HCT116 (cell line): Measurements from ENCODE around the gene C1QTNF2. TPM values are rescaled to one million over a fixed set of nuclear protein-coding genes. Genes with fewer than 3 reads are reported as not detected.

Experiments used
- ATAC-seq: fragments of 200-7000 bp; cut with Tn5 transposase; 2 replicates; pipeline ENCODE4 v1.9.1; 2020; ENCODE audit warnings: mild to moderate bottlenecking, moderate library complexity
- BruUV-seq: library from RNA; stranded (reverse); fragments of 400-500 nt; replicated peaks from 2 replicates; lab custom pipeline; 2021; lab: Mats Ljungman, UMichigan
- CTCF ChIA-PET: fragments of 300-600 bp; sonication (Branson Sonifier 250); formaldehyde crosslinking; loops from one replicate; lab custom pipeline; 2021; ENCODE audit warnings: antibody characterized with exemption; lab: Charles Lee
- POLR2A ChIA-PET: fragments of 300-600, 350-600 bp; sonication (Branson Sonifier 250); formaldehyde crosslinking; loops from one replicate; lab custom pipeline; 2021; ENCODE audit warnings: antibody characterized with exemption; lab: Charles Lee
- RAD21 ChIA-PET, 2 experiments: fragments of 300-600 bp; sonication (Branson Sonifier 250); formaldehyde crosslinking; loops; one replicate each; lab custom pipeline; 2023; ENCODE audit warnings: low total read pairs in 2 of 2; ENCODE audit not compliant: uncharacterized antibody in 2 of 2, unreplicated experiment in 2 of 2, low non-redundant PET in 1 of 2; lab: Charles Lee
- DNase-seq: peaks from one replicate; pipeline ENCODE4 v3.0.0-alpha.2; 2010; ENCODE audit warnings: low read depth, low spot score
- H2AFZ ChIP-seq: fragments of 200-600 bp; shearing (Covaris generic), sonication (generic); 2 replicates; pipeline ENCODE4 v1.6.1; 2017; ENCODE audit warnings: low read depth, mixed run types, mixed read lengths, antibody characterized with exemption, low read length; ENCODE audit not compliant: poor library complexity, severe bottlenecking
- H3K27ac ChIP-seq: 2 replicates; pipeline ENCODE4 v1.5.1; 2012; ENCODE audit warnings: low read depth, low read length
- H3K27me3 ChIP-seq: fragments of 200-600 bp; sonication (generic); 2 replicates; pipeline ENCODE4 v1.6.1; 2016; ENCODE audit warnings: mixed run types, low read length, mixed read lengths; ENCODE audit not compliant: insufficient read depth
- H3K36me3 ChIP-seq, 2 experiments: fragments of 200-500 bp in 1 of 2; fragments of 200-600 bp in 1 of 2; sonication (Bioruptor generic) in 1 of 2; sonication (generic) in 1 of 2; 2 replicates each; pipeline versions ENCODE4 v1.5.1 to v1.6.1; 2014 to 2016; ENCODE audit warnings: low read length in 2 of 2, inconsistent platforms in 1 of 2, mixed read lengths in 1 of 2, mixed run types in 1 of 2; ENCODE audit not compliant: insufficient read depth in 2 of 2, control insufficient read depth in 1 of 2
- H3K4me1 ChIP-seq, 2 experiments: fragments of 200-600 bp in 1 of 2; sonication (generic) in 1 of 2; 2 replicates each; pipeline versions ENCODE4 v1.5.1 to v1.6.1; 2012 to 2017; ENCODE audit warnings: low read length in 2 of 2, inconsistent platforms in 1 of 2, mild to moderate bottlenecking in 1 of 2, mixed read lengths in 1 of 2, mixed run types in 1 of 2, moderate library complexity in 1 of 2; ENCODE audit not compliant: insufficient read depth in 2 of 2, control insufficient read depth in 1 of 2
- H3K4me2 ChIP-seq: fragments of 200-600 bp; sonication (generic); 2 replicates; pipeline ENCODE4 v1.6.1; 2017; ENCODE audit warnings: mixed run types, low read length, mixed read lengths
- H3K4me3 ChIP-seq, 2 experiments: fragments of 200-600 bp in 1 of 2; sonication (generic) in 1 of 2; replicated peaks in 1 of 2; 2 replicates each; pipeline ENCODE4 v1.5.1; 2011 to 2016; ENCODE audit warnings: low read length in 2 of 2, control low read depth in 1 of 2, low read depth in 1 of 2, mild to moderate bottlenecking in 1 of 2, mixed read lengths in 1 of 2, mixed run types in 1 of 2
- H3K79me2 ChIP-seq: fragments of 200-600 bp; sonication (generic); 2 replicates; pipeline ENCODE4 v1.6.1; 2017; ENCODE audit warnings: mild to moderate bottlenecking, mixed run types, low read length, moderate library complexity, mixed read lengths; ENCODE audit not compliant: insufficient read depth
- H3K9ac ChIP-seq: fragments of 200-600 bp; sonication (generic); 2 replicates; pipeline ENCODE4 v1.6.1; 2016; ENCODE audit warnings: low read length, mixed read lengths
- H3K9me2 ChIP-seq: fragments of 200-600 bp; sonication (generic), shearing (Covaris generic); 2 replicates; pipeline ENCODE4 v1.6.1; 2017; ENCODE audit warnings: mixed run types, mild to moderate bottlenecking, moderate library complexity; ENCODE audit not compliant: insufficient read depth
- H3K9me3 ChIP-seq, 2 experiments: fragments of 200-500 bp in 1 of 2; fragments of 200-600 bp in 1 of 2; sonication (Bioruptor generic) in 1 of 2; sonication (generic) in 1 of 2; 2 replicates each; pipeline ENCODE4 v1.6.1; 2014 to 2017; ENCODE audit warnings: low read length in 2 of 2, mixed read lengths in 2 of 2, inconsistent platforms in 1 of 2, low read depth in 1 of 2, mild to moderate bottlenecking in 1 of 2, mixed run types in 1 of 2, moderate library complexity in 1 of 2; ENCODE audit not compliant: control insufficient read depth in 1 of 2, insufficient read depth in 1 of 2
- H4K20me1 ChIP-seq: fragments of 200-600 bp; sonication (generic), shearing (Covaris generic); 2 replicates; pipeline ENCODE4 v1.6.1; 2017; ENCODE audit warnings: mixed run types, mild to moderate bottlenecking, moderate library complexity; ENCODE audit not compliant: insufficient read depth
- CBX3 ChIP-seq: IDR thresholded peaks from 2 replicates; pipeline ENCODE4 v1.6.1; 2012; ENCODE audit warnings: low read depth
- CEBPB ChIP-seq: IDR thresholded peaks from 2 replicates; pipeline ENCODE4 v1.6.1; 2012; ENCODE audit warnings: low read depth
- EZH2 ChIP-seq: fragments of 200-600 bp; sonication (generic); IDR thresholded peaks from 2 replicates; pipeline ENCODE4 v1.6.1; 2017; ENCODE audit warnings: antibody characterized with exemption, mixed run types
- EZH2phosphoT487 ChIP-seq: fragments of 200-600 bp; IDR thresholded peaks from 2 replicates; pipeline ENCODE4 v1.6.1; 2018; ENCODE audit warnings: antibody characterized with exemption, borderline replicate concordance
- FOSL1 ChIP-seq: IDR thresholded peaks from 2 replicates; pipeline ENCODE4 v1.6.1; 2012; ENCODE audit warnings: low read depth
- JUND ChIP-seq: IDR thresholded peaks from 2 replicates; pipeline ENCODE4 v1.6.1; 2012
- POLR2A ChIP-seq: IDR thresholded peaks from 2 replicates; pipeline ENCODE4 v1.7.0; 2011; ENCODE audit warnings: borderline replicate concordance; ENCODE audit not compliant: insufficient read depth, insufficient read length; ENCODE audit errors: extremely low read depth
- POLR2AphosphoS5 ChIP-seq: IDR thresholded peaks from 2 replicates; pipeline ENCODE4 v1.6.1; 2011; ENCODE audit warnings: mild to moderate bottlenecking, low read depth, low read length, moderate library complexity
- RAD21 ChIP-seq: IDR thresholded peaks from 2 replicates; pipeline ENCODE4 v1.6.1; 2012; ENCODE audit warnings: low read depth, mild to moderate bottlenecking
- SIN3A ChIP-seq: IDR thresholded peaks from 2 replicates; pipeline ENCODE4 v1.6.1; 2012; ENCODE audit warnings: low read depth
- SP1 ChIP-seq: IDR thresholded peaks from 2 replicates; pipeline ENCODE4 v1.6.1; 2012; ENCODE audit warnings: low read depth
- SRF ChIP-seq: IDR thresholded peaks from 2 replicates; pipeline ENCODE4 v1.6.1; 2012; ENCODE audit warnings: low read depth
- TCF7L2 ChIP-seq: IDR thresholded peaks from 2 replicates; pipeline ENCODE4 v1.7.0; 2011; ENCODE audit warnings: borderline replicate concordance, inconsistent platforms; ENCODE audit not compliant: insufficient read depth, insufficient read length; ENCODE audit errors: extremely low read depth
- ZFX ChIP-seq: fragments of 450-650 bp; IDR thresholded peaks from 2 replicates; pipeline ENCODE4 v1.6.1; 2017
- intact Hi-C: fragments of 100-400 bp; cut with micrococcal nuclease; formaldehyde crosslinking; loops from 2 replicates; pipeline ENCODE4 v1.10.0; 2022
- total RNA-seq: library from RNA; stranded (reverse); gene quantifications from one replicate; pipeline ENCODE4 v1.2.1, GENCODE V29; 2021; ENCODE audit not compliant: unreplicated experiment
- TF ChIP-seq, protein P1 (sequence below), 3 experiments: fragments of 200-600 bp in 1 of 3; sonication (generic) in 1 of 3; IDR thresholded peaks in 2 of 3; conservative IDR thresholded peaks in 1 of 3; 2 replicates each; pipeline ENCODE4 v1.5.1; 2012 to 2017; ENCODE audit warnings: low read depth in 2 of 3, low read length in 2 of 3, antibody characterized with exemption in 1 of 3, borderline replicate concordance in 1 of 3, control low read depth in 1 of 3, mild to moderate bottlenecking in 1 of 3, mixed read lengths in 1 of 3, mixed run types in 1 of 3, moderate library complexity in 1 of 3; ENCODE audit not compliant: insufficient read depth in 1 of 3
- TF ChIP-seq, protein P2 (sequence below): IDR thresholded peaks from 2 replicates; pipeline ENCODE4 v1.6.1; 2011; ENCODE audit warnings: mild to moderate bottlenecking, low read length, moderate library complexity; ENCODE audit not compliant: insufficient replicate concordance; ENCODE audit errors: extremely low read depth
- TF ChIP-seq, protein P3 (sequence below): IDR thresholded peaks from 2 replicates; pipeline ENCODE4 v1.6.1; 2012; ENCODE audit warnings: low read depth
- TF ChIP-seq, protein P4 (sequence below): IDR thresholded peaks from 2 replicates; pipeline ENCODE4 v1.6.1; 2012
- TF ChIP-seq, protein P5 (sequence below): IDR thresholded peaks from 2 replicates; pipeline ENCODE4 v1.6.1; 2012

C1QTNF2 gene
- total RNA-seq, 1 experiment from 2014 or later, result 0.15 TPM

DNA sequence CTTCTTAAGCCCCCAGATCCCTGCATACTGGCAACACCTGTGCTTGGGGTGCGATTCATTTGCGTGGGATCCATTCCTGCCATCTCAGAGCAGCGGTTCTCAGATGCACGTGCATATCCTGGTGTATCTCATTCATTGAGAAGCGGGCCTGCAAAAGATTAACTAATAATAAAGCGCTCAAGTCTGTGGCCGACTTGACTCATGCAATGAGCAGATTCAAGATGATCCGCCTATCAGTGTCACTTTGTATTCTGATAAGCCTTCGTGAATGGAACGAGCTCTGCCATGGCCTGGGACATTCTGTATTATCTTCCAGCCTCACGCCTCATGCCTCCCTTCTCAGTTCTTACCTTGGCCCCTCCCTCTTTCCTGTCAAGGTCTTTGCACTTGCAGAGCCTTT, 22.3 kb downstream of the C1QTNF2 start:
- intact Hi-C loops, result no loop called here
- RAD21 ChIA-PET, result no interaction called here
- POLR2A ChIA-PET, result no interaction called here

More for the DNA sequence above, 22.3 kb downstream of the C1QTNF2 start:
- H3K27me3 ChIP-seq, result no peaks in the 10 kb centered on the region
- no peak overlapping the region for H3K9ac ChIP-seq
- H4K20me1 ChIP-seq, result no peaks in the 10 kb centered on the region
- ATAC-seq (no peak), DNase-seq (no peak)
- H3K27ac ChIP-seq, result no peak overlapping the region
- no peak overlapping the region for H2AFZ ChIP-seq
- H3K36me3 ChIP-seq, result no peaks in the 10 kb centered on the region
- H3K79me2 ChIP-seq, result no peaks in the 10 kb centered on the region
- BruUV-seq, result no TSS peak
- TF ChIP-seq, protein P1, sequence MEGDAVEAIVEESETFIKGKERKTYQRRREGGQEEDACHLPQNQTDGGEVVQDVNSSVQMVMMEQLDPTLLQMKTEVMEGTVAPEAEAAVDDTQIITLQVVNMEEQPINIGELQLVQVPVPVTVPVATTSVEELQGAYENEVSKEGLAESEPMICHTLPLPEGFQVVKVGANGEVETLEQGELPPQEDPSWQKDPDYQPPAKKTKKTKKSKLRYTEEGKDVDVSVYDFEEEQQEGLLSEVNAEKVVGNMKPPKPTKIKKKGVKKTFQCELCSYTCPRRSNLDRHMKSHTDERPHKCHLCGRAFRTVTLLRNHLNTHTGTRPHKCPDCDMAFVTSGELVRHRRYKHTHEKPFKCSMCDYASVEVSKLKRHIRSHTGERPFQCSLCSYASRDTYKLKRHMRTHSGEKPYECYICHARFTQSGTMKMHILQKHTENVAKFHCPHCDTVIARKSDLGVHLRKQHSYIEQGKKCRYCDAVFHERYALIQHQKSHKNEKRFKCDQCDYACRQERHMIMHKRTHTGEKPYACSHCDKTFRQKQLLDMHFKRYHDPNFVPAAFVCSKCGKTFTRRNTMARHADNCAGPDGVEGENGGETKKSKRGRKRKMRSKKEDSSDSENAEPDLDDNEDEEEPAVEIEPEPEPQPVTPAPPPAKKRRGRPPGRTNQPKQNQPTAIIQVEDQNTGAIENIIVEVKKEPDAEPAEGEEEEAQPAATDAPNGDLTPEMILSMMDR (IDR thresholded peaks at IDR 0.05 in 2 of 3, conservative IDR thresholded peaks at IDR 0.05 in 1 of 3; ENCODE audit: borderline replicate concordance in 1 of 3, insufficient read depth in 1 of 3, low read depth in 2 of 3, low read length in 2 of 3), result no peak
- no peak for TF ChIP-seq TCF7L2
- TF ChIP-seq CBX3, result no peak
- TF ChIP-seq JUND, result no peak
- no peak for TF ChIP-seq EZH2phosphoT487
- TF ChIP-seq SIN3A, result no peak
- TF ChIP-seq CEBPB, result no peak
- no peak for TF ChIP-seq POLR2AphosphoS5
- TF ChIP-seq SP1, result no peak
- TF ChIP-seq, protein P2, sequence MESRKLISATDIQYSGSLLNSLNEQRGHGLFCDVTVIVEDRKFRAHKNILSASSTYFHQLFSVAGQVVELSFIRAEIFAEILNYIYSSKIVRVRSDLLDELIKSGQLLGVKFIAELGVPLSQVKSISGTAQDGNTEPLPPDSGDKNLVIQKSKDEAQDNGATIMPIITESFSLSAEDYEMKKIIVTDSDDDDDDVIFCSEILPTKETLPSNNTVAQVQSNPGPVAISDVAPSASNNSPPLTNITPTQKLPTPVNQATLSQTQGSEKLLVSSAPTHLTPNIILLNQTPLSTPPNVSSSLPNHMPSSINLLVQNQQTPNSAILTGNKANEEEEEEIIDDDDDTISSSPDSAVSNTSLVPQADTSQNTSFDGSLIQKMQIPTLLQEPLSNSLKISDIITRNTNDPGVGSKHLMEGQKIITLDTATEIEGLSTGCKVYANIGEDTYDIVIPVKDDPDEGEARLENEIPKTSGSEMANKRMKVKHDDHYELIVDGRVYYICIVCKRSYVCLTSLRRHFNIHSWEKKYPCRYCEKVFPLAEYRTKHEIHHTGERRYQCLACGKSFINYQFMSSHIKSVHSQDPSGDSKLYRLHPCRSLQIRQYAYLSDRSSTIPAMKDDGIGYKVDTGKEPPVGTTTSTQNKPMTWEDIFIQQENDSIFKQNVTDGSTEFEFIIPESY, result no peak
- TF ChIP-seq EZH2, result no peak
- no peak for TF ChIP-seq RAD21
- no peak for TF ChIP-seq ZFX
- no peak for TF ChIP-seq FOSL1
- TF ChIP-seq, protein P3, sequence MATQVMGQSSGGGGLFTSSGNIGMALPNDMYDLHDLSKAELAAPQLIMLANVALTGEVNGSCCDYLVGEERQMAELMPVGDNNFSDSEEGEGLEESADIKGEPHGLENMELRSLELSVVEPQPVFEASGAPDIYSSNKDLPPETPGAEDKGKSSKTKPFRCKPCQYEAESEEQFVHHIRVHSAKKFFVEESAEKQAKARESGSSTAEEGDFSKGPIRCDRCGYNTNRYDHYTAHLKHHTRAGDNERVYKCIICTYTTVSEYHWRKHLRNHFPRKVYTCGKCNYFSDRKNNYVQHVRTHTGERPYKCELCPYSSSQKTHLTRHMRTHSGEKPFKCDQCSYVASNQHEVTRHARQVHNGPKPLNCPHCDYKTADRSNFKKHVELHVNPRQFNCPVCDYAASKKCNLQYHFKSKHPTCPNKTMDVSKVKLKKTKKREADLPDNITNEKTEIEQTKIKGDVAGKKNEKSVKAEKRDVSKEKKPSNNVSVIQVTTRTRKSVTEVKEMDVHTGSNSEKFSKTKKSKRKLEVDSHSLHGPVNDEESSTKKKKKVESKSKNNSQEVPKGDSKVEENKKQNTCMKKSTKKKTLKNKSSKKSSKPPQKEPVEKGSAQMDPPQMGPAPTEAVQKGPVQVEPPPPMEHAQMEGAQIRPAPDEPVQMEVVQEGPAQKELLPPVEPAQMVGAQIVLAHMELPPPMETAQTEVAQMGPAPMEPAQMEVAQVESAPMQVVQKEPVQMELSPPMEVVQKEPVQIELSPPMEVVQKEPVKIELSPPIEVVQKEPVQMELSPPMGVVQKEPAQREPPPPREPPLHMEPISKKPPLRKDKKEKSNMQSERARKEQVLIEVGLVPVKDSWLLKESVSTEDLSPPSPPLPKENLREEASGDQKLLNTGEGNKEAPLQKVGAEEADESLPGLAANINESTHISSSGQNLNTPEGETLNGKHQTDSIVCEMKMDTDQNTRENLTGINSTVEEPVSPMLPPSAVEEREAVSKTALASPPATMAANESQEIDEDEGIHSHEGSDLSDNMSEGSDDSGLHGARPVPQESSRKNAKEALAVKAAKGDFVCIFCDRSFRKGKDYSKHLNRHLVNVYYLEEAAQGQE, result no peak
- TF ChIP-seq POLR2A, result no peak
- no peak for TF ChIP-seq SRF
- TF ChIP-seq, protein P4, sequence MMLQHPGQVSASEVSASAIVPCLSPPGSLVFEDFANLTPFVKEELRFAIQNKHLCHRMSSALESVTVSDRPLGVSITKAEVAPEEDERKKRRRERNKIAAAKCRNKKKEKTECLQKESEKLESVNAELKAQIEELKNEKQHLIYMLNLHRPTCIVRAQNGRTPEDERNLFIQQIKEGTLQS, result no peak
- TF ChIP-seq, protein P5, sequence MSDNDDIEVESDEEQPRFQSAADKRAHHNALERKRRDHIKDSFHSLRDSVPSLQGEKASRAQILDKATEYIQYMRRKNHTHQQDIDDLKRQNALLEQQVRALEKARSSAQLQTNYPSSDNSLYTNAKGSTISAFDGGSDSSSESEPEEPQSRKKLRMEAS, result no peak
- TF ChIP-seq, all 23 proteins: peak for 0
- H3K4me2 ChIP-seq, result no peak overlapping the region
- no peaks in the 10 kb centered on the region for H3K9me2 ChIP-seq
- H3K4me3 ChIP-seq, result no peak overlapping the region
- CTCF ChIA-PET, result interaction anchor here (1.0 kb wide), 1 partner anchor 326 kb away, joined by 3 read pairs; no protein-coding TSS in a partner anchor
- H3K9me3 ChIP-seq, result no peaks in the 10 kb centered on the region
- H3K4me1 ChIP-seq, result peaks cover 0 to 7% of the 10 kb centered on the region in 2 experiments; a peak in 2 of 4 replicates
